DMS 273 (cell line): ENCODE measurements around the gene HTN3.
A peak's percentile ranks its signal among the peaks of the same experiment; 100 is the strongest.
"Not testable (repeated sequence)": the region's sequence is repeated elsewhere in the genome, so short reads cannot be mapped to it uniquely, and the experiment has no call there.

Experiments used
- DNase-seq: peaks from one replicate; lab custom pipeline; 2025; ENCODE audit not compliant: unreplicated experiment; lab: John Stamatoyannopoulos, UW

HTN3 gene

GRCh38 chr4:70028159-70028558 is at the start of gene HTN3:
TSS of gene HTN3 (plus strand) at chr4:70028459. CDS start at chr4:70030741, 2,282 bp downstream.
- not testable (repeated sequence) for DNase-seq

GRCh38 chr4:69984030-69984443 is 44.2 kb upstream of the HTN3 start:
- DNase-seq: peak; percentile 0

DNA sequence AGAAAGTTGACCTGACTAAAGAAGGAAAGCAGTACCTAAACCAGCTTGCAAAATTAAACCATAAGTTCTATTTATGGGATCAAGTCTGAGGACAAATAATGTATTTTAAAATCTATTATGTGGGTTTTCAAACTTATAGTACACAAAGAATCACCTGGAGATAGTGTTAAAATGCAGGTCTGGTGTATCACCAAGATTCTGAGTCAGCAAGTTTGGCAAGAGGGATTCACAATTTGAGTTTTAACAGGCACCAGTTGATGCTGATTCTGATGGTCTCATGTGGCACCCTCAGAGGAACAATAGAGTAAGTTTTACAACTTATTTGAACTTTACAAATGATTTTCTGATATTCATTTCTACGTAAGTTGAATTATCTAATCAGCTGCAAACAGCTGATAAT is 41.6 kb upstream of the HTN3 start:
- no peak for DNase-seq

- DNase-seq: no peak
Observed at GRCh38 chr4:69991016-69991415, 37.2 kb upstream of the HTN3 start.

DNA sequence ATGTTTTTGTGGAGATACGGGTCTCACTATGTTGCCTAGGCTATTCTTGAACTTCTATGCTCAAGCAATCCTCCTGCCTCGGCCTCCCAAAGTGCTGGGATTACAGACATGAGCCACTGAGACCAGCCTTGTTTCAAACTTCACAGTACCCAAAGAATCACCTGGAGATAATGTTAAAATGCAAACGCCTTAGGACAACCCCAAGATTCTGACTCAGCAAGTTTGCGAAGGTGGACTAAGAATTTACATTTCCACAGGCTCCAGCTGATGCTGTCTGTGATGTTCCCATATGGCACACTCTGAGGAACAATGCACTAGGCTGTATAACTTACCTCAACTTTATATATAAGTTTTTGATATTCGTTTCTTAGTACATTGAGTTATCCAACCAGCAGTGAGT is 33.5 kb upstream of the HTN3 start:
- no peak for DNase-seq

DNA sequence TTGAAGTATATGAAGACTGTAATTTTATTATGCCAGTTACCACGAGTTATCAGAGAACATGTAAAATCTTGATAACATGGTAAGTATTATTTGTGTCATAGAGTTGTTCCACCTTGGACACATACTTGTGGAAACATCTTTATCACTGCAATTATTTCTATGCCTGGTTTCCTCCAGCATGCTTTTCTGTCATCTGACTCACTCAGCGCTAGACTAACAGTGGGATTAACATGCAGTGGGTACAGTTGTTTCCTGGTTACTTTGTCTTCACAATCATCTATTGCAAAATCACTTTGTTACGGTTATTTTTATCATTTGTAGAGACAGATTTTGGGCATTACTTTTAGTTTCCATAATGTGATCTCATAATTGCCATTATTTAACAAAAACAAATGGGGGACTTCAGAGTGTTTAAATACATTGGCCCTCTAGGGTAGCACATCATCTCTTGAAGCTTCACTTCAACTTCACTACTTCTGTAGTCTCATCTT is 32.7 kb upstream of the HTN3 start, which contains the start of gene STATH:
TSS of gene STATH (plus strand) at position 441 of the 491 bp plus-strand sequence. CDS start 2,472 bp downstream, outside the sequence.
- DNase-seq: no peak

DNA sequence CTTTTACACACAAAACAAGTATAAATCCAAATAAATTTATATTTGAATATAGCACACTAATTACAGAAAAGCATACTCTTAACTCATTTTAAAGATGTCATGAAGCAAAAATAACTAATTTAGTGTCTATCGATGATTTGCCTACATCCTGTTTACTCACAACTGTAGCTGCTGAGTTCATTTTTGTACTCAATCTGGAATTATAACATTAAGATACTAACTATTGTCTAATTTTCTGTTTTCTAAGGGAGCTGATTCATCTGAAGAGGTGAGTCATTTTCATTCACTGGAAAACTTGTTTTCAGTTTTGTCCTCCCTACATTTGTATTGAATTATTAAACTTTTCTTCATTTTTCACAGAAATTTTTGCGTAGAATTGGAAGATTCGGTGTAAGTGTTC is 28.8 kb upstream of the HTN3 start:
- DNase-seq: no peak

GRCh38 chr4:70000711-70001110 is 27.5 kb upstream of the HTN3 start:
- DNase-seq: no peak

- no peak for DNase-seq
Observed at GRCh38 chr4:70002507-70002906, 25.8 kb upstream of the HTN3 start.

GRCh38 chr4:70008771-70009170 is 19.5 kb upstream of the HTN3 start:
- DNase-seq: no peak

- DNase-seq: not testable (repeated sequence)
Observed at GRCh38 chr4:70019006-70019405, 9.3 kb upstream of the HTN3 start.

GRCh38 chr4:70023218-70023617 is 5.0 kb upstream of the HTN3 start:
- DNase-seq: no peak

GRCh38 chr4:70027011-70027410 is 1.2 kb upstream of the HTN3 start:
- DNase-seq: no peak

DNA sequence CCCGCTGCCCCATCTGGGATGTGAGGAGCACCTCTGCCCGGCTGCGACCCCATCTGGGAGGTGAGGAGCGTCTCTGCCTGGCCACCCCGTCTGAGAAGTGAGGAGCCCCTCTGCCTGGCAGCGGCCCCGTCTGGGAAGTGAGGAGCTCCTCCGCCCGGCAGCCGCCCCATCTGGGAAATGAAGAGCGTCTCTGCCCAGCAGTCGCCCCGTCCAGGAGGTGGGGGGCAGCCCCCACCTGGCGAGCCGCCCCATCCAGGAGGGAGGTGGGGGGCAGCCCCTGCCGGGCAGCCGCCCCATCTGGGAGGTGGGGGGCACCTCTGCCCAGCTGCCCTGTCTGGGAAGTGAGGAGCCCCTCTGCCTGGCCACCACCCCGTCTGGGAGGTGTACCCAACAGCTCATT is 9.3 kb downstream of the HTN3 start:
- not testable (repeated sequence) for DNase-seq

- not testable (repeated sequence) for DNase-seq
Observed at GRCh38 chr4:70039928-70040327, 11.7 kb downstream of the HTN3 start.

DNA sequence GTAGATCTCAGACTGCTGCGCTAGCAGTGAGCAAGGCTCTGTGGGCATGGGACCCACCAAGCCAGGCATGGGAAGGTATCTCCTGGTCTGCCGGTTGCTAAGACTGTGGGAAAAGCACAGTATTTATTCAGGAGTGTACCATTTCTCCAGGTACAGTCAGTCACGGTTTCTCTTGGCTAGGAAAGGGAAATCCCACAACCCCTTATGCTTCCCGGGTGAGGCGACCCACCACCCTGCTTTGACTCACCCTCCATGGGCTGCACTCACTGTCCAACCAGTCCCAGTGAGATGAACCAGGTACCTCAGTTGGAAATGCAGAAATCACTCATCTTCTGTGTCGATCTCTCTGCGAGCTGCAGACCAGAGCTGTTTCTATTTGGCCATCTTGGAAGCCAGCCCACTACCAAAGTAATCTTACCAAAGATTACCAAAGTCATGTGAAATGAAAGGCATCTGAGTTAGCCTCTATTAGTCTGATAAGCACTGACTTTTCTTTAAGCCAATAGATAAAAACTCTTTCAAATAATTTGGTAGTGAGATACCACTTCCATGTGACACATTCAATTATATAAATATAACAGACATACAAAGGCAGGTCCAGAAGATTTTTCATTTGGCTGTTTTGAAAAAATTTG is 13.5 kb downstream of the HTN3 start:
- no peak for DNase-seq

- not testable (repeated sequence) for DNase-seq
Observed at GRCh38 chr4:70050138-70050537, 21.9 kb downstream of the HTN3 start, which contains the start of gene HTN1. TSS of gene HTN1 (plus strand) at chr4:70050438. CDS start at chr4:70053077, 2,639 bp downstream.

GRCh38 chr4:70056534-70056933 is 28.3 kb downstream of the HTN3 start:
- not testable (repeated sequence) for DNase-seq

- no peak for DNase-seq
Observed at GRCh38 chr4:70057651-70058050, 29.4 kb downstream of the HTN3 start.

DNA sequence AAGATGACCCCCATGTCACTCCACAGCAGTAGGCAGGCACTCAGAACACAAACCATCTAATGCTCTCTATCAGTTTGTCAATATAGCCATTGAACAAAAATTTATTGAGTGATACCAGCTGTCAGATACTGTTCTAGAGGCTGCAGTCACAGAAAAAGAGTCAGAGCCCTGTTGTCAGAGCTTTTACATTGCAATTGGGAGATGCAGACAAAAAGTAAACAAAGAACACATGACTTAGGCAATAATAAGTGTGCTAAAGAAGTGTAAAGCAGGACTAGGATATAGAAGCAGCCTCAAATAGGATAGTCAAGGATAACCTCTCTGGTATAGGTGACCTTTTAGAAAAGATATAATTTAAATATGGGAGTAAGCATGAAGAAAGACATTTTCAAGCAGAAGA is 30.9 kb downstream of the HTN3 start:
- DNase-seq: no peak

- no peak for DNase-seq
Observed at GRCh38 chr4:70062000-70062399, 33.7 kb downstream of the HTN3 start.

- no peak for DNase-seq
Observed at GRCh38 chr4:70080205-70080604, 51.9 kb downstream of the HTN3 start.
